Bladder microvascular endothelial cell (primary cell): Measurements from ENCODE around the gene GOLGA6A. TPM values are rescaled to one million over a fixed set of nuclear protein-coding genes. Genes with fewer than 3 reads are reported as not detected.

Experiments used
- total RNA-seq: library from RNA; depleted of rRNA; stranded (reverse); fragments of >200 nt; gene quantifications from 2 replicates; pipeline ENCODE4 v1.2.3, GENCODE V29; 2014

Gene GOLGA6A, protein sequence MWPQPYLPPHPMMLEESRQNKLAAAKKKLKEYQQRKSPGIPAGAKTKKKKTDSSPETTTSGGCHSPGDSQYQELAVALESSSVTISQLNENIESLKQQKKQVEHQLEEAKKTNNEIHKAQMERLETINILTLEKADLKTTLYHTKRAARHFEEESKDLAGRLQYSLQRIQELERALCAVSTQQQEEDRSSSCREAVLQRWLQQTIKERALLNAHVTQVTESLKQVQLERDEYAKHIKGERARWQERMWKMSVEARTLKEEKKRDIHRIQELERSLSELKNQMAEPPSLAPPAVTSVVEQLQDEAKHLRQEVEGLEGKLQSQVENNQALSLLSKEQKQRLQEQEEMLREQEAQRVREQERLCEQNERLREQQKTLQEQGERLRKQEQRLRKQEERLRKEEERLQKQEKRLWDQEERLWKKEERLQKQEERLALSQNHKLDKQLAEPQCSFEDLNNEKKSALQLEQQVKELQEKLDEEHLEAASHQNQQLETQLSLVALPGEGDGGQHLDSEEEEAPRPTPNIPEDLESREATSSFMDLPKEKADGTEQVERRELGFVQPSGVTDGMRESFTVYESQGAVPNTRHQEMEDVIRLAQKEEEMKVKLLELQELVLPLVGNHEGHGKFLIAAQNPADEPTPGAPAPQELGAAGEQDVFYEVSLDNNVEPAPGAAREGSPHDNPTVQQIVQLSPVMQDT
- total RNA-seq = not detected in 2 replicates

DNA sequence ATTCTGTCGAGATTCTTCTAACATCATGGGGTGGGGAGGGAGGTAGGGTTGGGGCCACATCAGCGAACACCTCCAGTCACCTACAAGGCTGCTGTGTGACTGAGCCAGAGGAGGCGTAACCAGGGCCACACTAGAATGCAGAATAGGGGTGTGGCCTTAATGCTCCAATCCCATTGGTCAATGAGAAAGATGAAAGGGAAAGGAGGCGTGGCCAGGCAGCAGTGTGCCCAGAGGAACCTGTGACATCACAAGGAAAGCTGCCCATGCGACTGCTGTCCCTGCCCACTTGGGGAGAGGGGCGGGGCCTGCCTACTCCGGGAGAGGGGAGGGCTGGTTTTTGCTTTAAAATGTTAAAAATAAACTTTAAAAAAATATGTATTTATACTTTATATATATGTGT is at the start of gene GOLGA6A:
Gene GOLGA6A (minus strand): TSS at position 101 of the 400 bp plus-strand sequence. CDS start 41 bp downstream, at position 60.

DNA sequence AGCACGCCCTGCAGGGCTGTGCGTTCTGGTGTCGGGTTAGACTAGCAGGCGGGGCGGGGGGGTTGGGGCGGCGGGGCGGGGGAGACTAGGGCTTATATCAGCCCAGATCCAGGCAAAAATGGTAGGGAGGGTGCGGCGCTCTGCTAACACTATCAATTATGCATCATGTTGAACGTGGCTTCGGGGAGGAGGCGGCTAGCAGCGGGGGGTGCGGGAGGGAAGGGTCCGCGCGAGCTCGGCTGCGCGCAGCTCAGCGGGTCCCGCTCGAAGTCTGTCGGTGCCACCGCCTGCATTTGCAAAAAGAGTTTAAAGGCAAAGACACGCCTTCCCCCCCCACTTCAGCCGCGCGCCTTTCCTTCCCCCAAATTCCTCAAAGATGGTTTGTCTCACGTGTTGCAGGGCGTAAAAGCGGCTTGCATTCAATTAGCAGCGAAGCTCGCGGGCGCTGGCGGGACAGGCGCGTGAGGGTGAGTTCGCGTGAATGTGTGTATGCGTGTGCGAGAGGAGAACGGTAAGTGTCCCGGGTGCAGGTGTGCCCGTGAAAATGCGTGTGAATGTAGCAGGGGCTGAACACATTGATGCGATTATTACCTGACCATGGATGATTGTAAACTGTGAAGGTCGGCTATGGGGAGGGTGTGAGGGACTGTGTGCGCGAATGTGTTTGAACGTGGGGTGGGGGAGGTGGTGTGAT is 48.0 kb upstream of the GOLGA6A start, which contains the start of gene ISLR2:
Gene ISLR2 (plus strand): TSS at position 432 of the 694 bp plus-strand sequence. CDS start 2,169 bp downstream, outside the sequence.

Other genes starting within 250 kb of the GOLGA6A start
- not detected in 2 replicates for gene TBC1D21, start 209.0 kb downstream of the GOLGA6A start, total RNA-seq
- gene LOXL1, start 156.1 kb downstream of the GOLGA6A start, total RNA-seq = 0.63 and 0.65 TPM in 2 replicates
- gene STOML1, start 90.3 kb downstream of the GOLGA6A start, total RNA-seq = 8.6 and 22.5 TPM in 2 replicates
- gene PML, start 87.8 kb downstream of the GOLGA6A start, total RNA-seq = 47.4 and 114 TPM in 2 replicates
- 0.06 TPM in 1 of 2 replicates, not detected in the other for gene ISLR2, start 48.0 kb upstream of the GOLGA6A start, total RNA-seq
- gene ISLR, start 91.2 kb upstream of the GOLGA6A start, total RNA-seq = 0.06 and 0.32 TPM in 2 replicates
- gene STRA6, start 120.2 kb upstream of the GOLGA6A start, total RNA-seq = 0.06 TPM in 1 of 2 replicates, not detected in the other
- not detected in 2 replicates for gene CCDC33, start 153.8 kb upstream of the GOLGA6A start, total RNA-seq